GM10847 (cell line): ENCODE results near the gene SELENOW.

ENCODE experiments used
- POLR2A ChIP-seq: IDR thresholded peaks from 2 replicates; pipeline ENCODE4 v1.6.1; 2011; ENCODE audit not compliant: insufficient read length; ENCODE audit errors: extremely low read depth

SELENOW gene

GRCh38 chr19:47755065-47755761, 23.3 kb upstream of the SELENOW start:
- TF ChIP-seq POLR2A: no peak

DNA sequence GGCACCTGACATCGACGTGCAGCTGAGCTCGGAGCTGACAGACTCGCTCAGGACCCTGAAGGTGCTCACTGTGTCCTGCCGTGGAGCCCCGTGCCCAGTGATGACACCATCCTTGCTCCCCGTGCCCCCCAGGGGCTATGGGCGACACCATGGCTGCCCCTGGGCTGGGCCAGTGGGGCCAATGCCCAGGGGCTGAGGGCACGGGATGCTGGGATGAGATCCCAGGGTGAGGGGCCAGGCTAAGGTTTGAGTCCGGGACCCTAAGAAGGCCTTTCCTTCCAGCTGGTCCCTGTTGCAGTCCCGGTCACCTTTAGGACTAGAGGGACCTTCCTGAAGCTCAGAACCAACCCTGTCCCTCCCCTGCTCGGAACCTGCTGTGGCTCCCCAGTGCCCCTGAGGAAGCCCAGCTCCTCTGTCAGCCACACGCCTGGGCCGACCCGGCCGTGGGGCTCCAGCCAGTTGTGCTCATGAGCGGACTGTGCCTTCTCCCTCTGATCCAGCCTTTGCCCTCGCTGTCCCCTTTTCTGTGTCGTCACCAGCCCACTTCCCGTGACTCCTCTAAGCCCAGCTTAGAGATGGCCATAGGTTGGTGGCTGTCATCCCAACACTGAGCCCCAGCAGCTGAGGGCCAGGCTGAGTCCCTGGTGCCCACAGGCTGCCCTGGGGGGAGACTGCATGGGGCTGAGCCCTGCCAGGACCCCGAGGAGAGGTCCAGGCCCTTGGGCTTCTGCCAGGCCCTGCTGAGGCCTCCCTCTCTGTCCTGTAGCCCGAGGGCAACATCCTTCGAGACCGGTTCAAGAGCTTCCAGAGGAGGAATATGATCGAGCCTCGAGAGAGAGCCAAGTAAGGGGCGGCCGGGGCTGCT, 22.5 kb upstream of the SELENOW start:
- TF ChIP-seq POLR2A: no peak

- TF ChIP-seq POLR2A: no peak
These were observed 21.9 kb upstream of the SELENOW start for GRCh38 chr19:47756627-47756929.

GRCh38 chr19:47756953-47757608, 21.4 kb upstream of the SELENOW start:
- no peak for TF ChIP-seq POLR2A

GRCh38 chr19:47757617-47758442, 20.7 kb upstream of the SELENOW start:
- no peak for TF ChIP-seq POLR2A

DNA sequence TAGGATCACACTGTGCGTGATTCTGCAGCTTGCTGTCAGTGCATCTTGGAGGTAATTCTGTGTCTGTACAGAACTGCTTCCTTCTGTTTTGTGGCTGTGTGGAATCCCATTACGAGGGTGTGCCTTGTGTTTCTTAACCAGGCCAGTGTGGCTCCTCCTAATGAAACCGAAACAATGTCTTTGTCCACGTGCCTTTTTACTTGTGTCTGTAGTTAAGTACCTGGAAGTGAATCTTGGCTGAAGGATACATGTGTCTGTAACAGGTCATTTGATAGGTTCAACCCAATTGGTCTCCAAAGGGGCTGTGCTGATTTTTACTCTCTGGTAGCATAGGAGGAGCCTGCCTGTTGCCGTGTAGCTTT, 20.1 kb upstream of the SELENOW start:
- TF ChIP-seq POLR2A: no peak

DNA sequence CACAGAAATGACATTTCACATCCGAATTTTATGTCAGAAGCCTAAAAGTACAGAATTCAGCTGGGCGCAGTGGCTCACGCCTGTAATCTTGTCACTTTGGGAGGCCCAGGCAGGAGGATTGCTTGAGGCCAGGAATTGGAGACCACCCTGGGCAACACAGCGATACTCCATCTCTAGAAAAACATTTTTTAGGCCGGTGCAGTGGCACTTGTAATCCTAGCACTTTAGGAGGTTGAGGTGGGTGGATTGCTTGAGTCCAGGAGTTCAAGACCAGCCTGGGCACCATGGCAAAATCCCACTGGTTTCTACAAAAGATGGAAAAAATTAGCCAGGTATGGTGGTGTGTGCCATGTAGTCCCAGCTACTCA, 17.9 kb upstream of the SELENOW start:
- no peak for TF ChIP-seq POLR2A

GRCh38 chr19:47761566-47761965, 16.9 kb upstream of the SELENOW start:
- no peak for TF ChIP-seq POLR2A

- no peak for TF ChIP-seq POLR2A
These were observed 16.4 kb upstream of the SELENOW start for GRCh38 chr19:47762151-47762550.

DNA sequence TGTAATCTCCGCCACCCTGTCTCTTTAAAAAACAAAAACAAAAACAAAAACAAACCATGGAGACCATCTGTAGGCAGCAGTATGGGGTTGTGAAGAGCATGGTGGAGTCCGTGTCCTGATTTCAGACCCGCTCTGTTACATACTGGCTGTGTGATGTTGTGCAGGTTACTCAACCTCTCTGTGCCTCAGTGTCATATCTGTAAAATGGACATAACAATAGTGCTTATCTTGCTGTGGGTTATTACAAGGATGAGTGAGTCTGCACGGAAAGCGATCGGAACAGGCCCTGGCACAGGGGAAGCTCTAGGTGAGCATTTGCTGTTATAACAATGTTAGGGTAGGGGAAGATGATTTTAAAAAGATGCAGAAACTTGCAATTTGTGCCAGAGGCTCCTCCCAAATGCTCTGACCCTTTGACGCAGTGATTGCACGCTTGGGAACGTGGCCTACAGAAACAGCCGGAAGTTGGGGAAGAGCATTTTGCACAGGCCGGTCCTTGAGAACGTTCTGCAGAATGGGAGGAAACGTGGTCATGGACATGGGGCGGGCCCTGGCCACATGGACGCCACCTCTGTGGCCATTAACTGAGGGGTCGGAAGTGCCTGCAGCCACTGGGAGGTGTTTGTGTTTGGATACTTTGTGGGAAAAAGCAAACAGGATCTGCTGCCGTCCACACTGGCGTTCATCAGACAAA, 15.7 kb upstream of the SELENOW start:
- no peak for TF ChIP-seq POLR2A

DNA sequence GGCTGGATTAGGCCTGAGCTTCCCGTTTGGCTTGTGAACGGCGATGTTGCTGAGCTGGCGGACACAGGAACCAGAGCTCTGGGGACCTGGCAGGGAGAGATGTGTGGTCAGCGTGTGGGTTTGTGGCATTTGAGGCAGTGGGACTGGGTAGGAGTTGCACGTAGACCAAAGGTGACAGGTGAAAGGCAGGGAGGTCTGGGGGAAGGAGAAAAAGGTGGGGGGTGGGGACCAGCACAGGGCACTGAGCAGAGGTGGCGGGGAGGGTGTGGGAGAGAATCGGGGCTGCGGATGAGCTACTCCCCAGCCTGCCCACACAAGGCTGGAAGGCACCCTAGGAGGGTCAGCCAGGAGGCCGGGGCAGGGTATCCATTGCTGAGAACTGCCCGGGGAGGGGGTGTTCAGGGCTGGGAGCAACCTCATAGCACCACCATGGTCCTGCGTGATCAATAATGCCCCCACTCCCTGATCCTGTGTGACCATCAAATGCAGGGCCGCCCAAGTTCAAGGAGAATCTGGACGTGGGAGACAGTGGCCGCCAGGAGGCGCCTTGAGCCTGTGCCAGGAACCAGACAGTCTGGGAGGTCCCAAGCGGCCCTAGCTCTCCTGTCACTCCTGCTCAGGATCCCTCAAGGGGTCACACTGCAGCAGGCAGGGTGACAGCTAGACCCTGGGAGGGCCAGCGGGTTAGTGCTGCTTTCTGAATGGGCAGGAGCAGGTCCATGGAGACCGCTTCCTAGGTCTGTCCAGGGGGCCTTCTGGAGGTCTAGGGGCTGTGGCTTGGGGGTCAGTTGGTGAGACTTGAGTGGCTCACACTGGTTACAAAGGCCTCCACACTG, 12.8 kb upstream of the SELENOW start:
- TF ChIP-seq POLR2A: no peak

GRCh38 chr19:47766359-47766620, 12.2 kb upstream of the SELENOW start:
- TF ChIP-seq POLR2A: no peak

DNA sequence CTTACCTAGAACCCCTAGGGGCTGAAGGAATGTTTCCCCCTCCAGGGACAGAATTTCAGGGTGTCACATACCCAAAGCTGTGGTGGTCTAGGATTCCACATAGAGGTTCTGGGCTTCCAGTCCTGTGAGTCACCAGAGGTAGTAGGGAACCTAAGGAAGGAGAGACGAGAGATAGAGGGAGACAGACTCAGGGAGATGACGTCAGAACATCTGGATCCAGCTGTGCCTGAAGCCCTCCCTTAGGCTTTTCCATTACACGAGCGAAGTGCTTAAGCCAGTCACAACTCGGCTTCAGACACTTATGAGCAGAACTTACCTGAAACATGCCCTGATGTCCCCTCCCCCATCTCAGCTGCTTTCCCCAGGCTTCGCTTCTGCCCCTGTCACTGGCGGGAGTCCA, 11.8 kb upstream of the SELENOW start:
- TF ChIP-seq POLR2A: no peak

DNA sequence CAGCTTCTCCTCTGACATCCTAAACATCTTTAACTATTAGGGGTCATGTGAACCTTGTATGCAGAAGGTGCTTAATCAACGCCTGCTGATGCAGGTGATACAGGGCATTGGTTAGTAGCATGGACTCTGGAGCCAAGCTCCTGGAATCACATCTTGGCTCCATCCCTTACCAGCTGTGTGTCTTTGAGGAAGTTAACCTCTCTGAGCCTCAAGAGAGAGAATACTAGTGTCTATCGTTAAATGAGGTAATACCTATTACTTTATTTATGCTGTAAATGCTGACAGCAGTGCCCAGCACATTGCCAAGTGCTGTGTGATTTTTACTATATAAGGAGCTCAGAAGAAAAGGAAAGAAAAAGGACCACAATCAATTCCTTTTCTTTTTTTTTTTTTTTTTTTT, 11.2 kb upstream of the SELENOW start:
- TF ChIP-seq POLR2A: no peak
